HG02759 (cell line): ENCODE results near the gene DMWD.

Experiments used
- ATAC-seq: cut with Tn5 transposase; IDR thresholded peaks from one replicate; pipeline ENCODE4 v1.9.1; 2021; ENCODE audit warnings: mild to moderate bottlenecking, moderate library complexity; ENCODE audit not compliant: unreplicated experiment

Gene DMWD

DNA sequence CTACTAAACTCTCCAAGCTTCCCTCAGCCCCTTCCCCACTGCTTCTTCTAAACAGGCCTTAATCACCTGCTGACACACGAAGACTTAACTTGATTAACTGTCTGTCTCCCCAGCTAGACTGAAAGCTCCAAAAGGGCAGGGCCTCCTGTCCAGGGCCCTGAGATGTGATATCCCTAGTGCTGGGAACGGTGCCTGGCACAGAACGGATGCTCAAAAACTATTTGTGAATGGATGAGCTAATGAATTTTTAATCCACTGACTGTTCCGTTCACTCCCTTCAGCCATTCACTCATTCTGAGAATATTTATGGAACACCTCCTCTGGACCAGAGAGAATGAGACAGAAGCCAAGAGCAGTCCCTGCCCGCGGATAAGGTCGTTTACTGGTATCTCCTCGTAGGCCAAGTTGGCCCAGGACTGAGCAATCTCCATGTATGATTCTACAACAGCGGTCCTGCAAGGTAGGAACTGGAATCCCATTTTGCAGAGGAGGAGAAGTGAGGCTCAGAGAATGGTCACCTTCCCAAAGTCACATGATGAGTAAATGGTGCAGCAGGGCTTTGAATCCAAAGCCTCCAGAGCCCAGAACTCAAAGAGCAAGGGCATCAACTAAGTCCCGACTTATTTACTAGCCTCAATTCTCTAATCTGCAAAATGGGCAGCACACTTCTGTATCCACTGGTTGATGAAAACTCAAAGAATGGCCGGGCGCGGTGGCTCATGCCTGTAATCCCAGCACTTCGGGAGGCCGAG lies 3.4 kb downstream of the DMWD start:
- ATAC-seq, result no peak

GRCh38 chr19:45786533-45786894 lies 6.1 kb downstream of the DMWD start:
- no peak for ATAC-seq

GRCh38 chr19:45785781-45786532 lies 6.7 kb downstream of the DMWD start:
- no peak for ATAC-seq

DNA sequence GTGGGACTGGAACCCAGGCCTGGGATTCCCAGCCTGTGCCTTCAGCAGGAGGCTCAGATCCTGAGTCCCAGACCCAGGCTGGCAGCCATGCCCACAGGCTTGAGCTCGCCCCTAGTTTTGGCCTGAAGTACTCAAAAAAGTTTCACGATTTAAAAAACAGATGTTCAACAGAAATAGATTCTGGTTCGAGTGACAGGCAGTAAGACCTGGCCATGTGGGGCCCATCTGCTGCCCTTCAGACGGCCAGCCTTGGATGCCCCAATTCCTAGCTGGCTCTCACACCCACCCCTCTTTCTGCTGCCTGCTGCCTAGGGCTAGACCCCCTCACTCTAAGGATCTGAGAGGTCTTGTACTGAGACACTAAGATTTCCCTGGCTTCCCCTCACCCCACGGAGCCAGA lies 7.5 kb downstream of the DMWD start:
- ATAC-seq, result no peak

DNA sequence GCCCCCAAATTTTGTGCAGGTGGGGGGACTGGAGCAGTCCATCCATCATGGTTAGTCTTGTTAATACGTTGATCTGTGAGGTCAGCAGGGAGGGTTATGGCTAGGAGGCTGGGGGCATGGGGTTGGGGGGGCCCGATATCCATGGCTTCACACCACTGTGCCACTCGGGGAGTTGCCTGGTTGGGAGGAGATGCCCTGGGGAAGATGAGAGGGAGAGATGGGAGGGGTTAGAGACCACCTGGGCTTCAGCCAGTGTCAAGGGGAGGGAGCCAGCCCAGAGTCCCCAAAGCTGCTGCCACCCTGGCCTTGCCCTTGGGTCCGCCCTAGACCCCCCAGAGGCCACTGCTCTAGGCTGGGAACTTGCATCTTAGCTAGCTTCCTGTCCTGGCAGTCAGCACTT lies 8.5 kb downstream of the DMWD start:
- no peak for ATAC-seq

- ATAC-seq, result no peak
These were observed 9.5 kb downstream of the DMWD start for GRCh38 chr19:45782820-45783785.

DNA sequence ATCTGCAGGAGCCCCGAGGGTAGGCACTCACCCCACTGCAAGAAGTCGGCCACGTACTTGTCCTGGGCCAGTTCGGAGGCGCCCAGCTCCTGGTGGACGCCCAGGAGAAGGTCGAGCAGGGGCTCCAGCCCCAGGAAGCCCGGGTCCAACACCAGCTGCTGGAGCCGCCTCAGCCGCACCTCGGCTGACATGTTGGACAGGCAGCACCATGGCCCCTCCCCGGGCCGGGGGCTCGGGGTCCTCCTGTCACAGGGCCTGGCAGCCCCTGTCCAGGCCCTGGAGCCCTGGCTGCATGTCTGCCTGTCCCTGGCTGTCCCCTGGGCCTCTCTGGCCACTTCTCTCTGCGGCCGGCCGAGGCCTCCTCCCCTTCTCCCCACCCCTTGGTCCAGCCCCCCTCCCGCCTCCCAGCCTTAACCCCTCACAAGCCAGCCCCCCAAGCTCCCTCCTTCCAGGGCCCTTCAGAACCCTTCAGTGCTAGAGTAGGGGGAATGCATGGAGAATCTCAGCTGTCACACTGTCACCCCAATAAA lies 10.4 kb downstream of the DMWD start, which contains the start of gene DMPK:
Gene DMPK, minus strand, starts transcription at position 329 of the 530 bp plus-strand sequence. Its CDS starts 138 bp downstream, at position 191.
- ATAC-seq, result no peak

GRCh38 chr19:45781214-45782161 lies 11.2 kb downstream of the DMWD start:
- no peak for ATAC-seq

DNA sequence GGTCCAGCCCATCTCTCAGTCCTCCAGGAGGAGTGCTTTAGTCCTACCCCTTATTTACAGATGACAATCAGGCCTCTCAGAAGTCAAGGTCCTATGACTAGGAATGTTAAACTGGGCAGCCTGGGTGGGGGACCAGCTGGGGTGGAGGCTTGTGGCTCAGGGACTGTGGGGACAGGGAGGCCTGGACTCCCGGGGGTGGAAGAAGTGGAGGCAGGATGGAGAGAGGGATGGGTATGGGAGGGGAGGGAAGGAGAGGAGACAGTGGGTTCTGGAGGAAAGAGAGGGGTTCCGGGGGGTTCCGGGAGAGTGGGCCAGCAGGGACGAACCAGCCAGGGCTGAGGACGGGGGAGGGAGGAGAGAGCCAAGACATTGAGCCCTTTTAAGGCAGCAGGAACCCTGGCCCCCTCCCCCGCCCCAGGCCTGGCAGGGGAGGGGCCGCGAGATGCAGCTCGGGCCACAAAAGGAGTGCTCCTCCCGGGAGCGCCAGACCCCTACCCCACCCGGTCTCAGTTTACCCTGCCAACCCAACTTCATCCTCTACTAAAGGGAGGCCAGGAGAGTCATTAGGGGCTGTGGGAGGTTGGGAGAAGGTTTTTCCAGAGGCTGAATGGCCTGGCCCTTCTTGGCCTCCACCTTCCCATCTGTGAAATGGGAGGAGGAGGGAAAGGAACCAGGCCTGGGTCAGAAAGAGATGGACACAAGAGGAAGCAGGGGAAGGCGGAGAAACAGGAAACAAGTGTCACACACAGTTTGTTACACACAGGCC lies 12.0 kb downstream of the DMWD start:
- no peak for ATAC-seq

DNA sequence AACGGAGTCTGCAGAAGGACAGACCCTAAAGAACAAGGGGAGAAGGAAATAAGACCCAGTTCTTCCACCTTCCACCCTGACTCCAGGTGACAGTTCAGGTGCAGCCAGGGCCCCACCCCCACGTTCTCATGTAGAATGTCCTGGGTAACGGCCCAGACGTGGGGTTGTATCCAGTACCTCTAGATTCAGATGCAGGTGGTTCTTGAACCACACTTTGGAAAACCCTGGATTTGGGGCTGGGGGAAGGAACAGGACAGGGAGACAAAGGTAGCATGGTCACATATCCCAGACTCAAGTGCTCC lies 12.5 kb downstream of the DMWD start:
- ATAC-seq, result no peak

DNA sequence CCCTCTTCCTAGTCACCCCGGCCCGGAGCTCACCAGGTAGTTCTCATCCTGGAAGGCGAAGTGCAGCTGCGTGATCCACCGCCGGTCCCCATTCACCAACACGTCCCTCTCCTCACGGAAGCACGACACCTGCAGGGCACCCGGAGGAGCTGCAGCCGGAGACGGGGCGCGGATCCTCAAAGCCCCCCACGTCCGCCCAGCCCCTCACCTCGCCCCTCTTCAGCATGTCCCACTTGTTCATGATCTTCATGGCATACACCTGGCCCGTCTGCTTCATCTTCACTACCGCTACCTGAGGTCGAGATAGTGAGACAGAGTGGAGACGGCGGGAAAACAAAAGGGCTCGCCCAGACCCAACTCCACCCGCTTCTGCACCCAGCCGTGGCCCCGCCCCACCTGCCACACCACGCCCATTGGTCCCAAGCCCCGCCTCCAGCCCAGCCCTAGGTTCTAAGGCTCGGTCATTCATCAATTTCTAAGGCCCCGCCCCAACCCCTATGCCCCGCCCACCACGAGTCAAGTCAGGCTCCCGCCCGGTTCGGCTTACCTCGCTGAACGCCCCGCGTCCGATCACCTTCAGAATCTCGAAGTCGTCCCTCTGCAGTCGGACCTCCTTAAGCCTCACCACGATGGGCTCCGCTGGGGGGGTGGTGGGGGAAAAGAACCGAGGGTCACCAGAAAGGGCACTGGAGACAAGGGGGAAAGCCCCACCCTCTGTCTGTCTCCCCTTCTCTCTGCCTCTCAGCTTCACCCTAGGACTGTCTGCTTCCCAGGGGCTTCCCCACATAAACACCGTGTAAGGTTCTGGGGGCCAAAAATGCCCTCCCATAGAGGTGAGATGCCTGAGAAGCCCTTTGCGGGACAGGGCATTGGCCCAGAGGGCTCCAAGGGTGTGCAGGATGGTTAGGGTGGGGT lies 13.2 kb downstream of the DMWD start:
- peak; percentile 83 for ATAC-seq

DNA sequence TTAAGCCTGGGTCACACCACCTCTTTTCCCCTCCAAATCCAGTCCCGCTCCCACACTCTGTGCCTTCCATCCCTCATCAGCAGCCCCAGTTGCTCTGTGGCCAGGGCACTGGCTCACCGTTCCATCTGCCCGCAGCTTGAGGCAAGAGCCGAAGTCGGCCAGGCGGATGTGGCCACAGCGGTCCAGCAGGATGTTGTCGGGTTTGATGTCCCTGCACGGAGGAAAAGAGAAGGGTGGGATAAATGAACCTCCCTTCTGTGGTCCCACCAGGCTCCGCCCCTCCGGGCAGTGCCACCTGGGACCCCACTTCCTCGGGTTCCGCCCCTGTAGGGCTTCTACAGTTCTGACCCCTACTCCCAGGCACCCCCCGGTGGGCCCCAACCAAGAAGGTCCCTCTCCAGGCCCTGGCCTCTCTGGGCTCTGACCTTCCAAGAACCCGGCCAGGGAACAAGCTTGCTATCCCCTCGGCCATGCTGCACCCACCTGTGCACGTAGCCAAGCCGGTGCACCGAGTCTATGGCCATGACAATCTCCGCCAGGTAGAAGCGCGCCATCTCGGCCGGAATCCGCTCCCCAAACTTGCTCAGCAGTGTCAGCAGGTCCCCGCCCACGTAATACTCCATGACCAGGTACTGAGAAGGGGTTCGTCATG lies 14.5 kb downstream of the DMWD start:
- ATAC-seq, result no peak

DNA sequence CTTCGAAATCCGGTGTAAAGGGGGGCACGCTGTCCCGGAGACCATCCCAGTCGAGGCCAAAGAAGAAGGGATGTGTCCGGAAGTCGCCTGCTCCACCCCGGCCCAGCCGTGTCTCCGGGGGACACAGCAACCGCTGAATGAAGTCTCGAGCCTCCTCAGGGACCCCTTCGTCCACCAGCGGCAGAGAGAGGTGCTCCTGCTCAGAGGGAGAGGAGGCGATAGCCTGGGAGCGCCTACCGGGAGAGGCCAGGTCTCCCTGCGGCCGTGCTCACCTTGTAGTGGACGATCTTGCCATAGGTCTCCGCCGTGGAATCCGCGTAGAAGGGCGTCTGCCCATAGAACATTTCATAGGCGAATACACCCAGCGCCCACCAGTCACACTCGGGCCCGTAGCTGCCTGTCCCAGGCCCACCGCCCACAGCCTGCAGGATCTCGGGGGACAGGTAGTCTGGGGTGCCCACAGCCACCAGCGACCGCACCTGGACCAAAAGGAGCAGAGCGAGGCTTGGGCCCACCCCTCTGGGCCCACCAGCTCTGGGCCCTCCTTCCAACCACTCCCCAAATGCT lies 15.2 kb downstream of the DMWD start:
- ATAC-seq, result no peak

- ATAC-seq, result no peak
These were observed 17.9 kb downstream of the DMWD start for GRCh38 chr19:45774765-45775164.

DNA sequence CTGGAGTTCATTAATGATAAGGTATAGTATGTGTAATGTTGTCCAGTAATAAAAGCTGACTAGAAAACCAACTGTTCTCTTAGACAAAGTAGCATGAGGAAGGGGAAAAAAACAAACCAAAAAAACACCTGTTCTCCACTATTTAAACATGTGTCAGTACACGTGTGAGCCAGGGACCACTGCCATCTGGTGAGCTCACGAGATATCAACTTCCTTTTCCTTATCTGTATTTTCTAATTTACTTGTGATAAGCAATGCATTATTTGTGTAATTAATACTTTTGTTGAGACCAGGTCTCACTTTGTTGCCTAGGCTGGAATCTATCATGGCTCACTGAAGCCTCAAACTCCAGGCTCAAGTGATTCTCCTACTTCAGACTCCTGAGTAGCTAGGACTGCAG lies 19.3 kb downstream of the DMWD start:
- ATAC-seq, result no peak

GRCh38 chr19:45772912-45773311 lies 19.7 kb downstream of the DMWD start:
- no peak for ATAC-seq

DNA sequence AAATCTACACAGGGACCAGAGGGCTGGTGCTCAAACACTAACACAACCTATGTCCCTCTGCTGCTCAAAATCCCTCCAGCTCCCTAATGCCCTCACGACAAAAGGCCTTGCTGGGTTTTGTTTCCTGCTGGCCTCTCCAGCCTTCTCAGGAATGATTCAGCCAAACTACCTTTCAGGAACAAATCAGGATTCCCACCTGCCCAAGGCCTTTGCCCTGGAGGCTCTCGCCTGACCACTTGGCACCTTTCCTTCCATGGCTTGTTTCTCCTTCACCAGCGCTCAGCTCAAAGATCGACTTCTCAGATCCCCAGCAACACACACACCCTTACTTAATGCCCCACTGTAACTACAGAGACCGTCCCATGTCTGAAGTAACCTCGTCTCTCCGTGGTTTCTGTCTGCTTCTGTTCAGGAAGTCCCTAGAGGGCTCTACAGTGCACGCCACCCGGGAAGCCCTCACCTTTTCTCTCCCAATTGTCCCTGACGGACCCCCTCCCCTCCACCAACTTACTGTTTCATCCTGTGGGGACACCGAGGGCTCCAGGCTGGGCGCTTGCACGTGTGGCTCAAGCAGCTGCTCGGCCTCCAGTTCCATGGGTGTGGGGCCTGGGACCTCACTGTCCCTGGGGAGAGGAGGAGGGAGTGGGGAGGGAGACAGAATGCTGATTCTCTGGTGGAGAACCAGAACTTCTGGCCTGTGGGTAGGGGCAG lies 20.4 kb downstream of the DMWD start:
- ATAC-seq, result no peak
